Upper lobe of left lung (tissue), 6 donors: ENCODE measurements around the gene PAQR8. TPM values are rescaled to one million over a fixed set of nuclear protein-coding genes. Genes with fewer than 3 reads are reported as not detected.

Experiments used
- ATAC-seq, 2 donors: fragments of 200-7000 bp; cut with Tn5 transposase; one replicate each; pipeline ENCODE4 v1.9.1; 2022; ENCODE audit warnings: mild to moderate bottlenecking in 2 of 2, moderate library complexity in 2 of 2; ENCODE audit not compliant: low FRiP score in 2 of 2
- DNase-seq, 2 donors: peaks; one replicate each; pipeline ENCODE4 v3.0.0-alpha.2; 2019 to 2020
- H3K27ac ChIP-seq, 4 donors: fragments of 200-600 bp; sonication (generic); one replicate each; pipeline ENCODE4 v1.5.1; 2016 to 2019
- H3K27me3 ChIP-seq, 4 donors: fragments of 200-600 bp; sonication (generic); one replicate each; pipeline ENCODE4 v1.5.1; 2017 to 2019
- H3K36me3 ChIP-seq, 4 donors: fragments of 200-600 bp; sonication (generic); one replicate each; pipeline ENCODE4 v1.5.1; 2016 to 2019
- H3K4me1 ChIP-seq, 4 donors: fragments of 200-600 bp; sonication (generic); one replicate each; pipeline ENCODE4 v1.5.1; 2018 to 2019
- H3K4me3 ChIP-seq, 4 donors: fragments of 200-600 bp; sonication (generic); one replicate each; pipeline ENCODE4 v1.5.1; 2017 to 2019; ENCODE audit warnings: mild to moderate bottlenecking in 2 of 4, moderate library complexity in 1 of 4
- H3K9me3 ChIP-seq, 4 donors: fragments of 200-600 bp; sonication (generic); one replicate each; pipeline ENCODE4 v1.5.1; 2018 to 2019
- EP300 ChIP-seq, 4 donors: sonication (generic); formaldehyde crosslinking; IDR thresholded peaks; one replicate each; pipeline ENCODE4 v1.5.1; 2017; ENCODE audit warnings: antibody characterized with exemption in 4 of 4, control low read depth in 2 of 4
- POLR2A ChIP-seq, 4 donors: fragments of 450-650 bp; IDR thresholded peaks; one replicate each; pipeline ENCODE4 v1.5.1; 2016 to 2017; ENCODE audit warnings: antibody characterized with exemption in 4 of 4, mild to moderate bottlenecking in 2 of 4
- POLR2AphosphoS5 ChIP-seq, 2 donors: sonication (generic); formaldehyde crosslinking; IDR thresholded peaks; one replicate each; pipeline ENCODE4 v1.5.1; 2017; ENCODE audit warnings: antibody characterized with exemption in 2 of 2
- WGBS, 2 donors: methylation state at CpG; one replicate each; pipeline ENCODE4 v1.1.5; 2017 to 2018; 5-methylcytosine and 5-hydroxymethylcytosine counted together
- total RNA-seq, 6 donors: library from RNA; depleted of rRNA in 4 of 6; stranded (reverse); fragments of >200 nt in 4 of 6; gene quantifications; one replicate each; pipeline versions ENCODE4 v1.1.0 to v1.2.1, GENCODE V29; 2016 to 2021
- TF ChIP-seq, protein P1 (sequence below), 6 experiments: fragments of 450-650 bp in 4 of 6; fragments of 200-600 bp in 2 of 6; sonication (generic) in 2 of 6; IDR thresholded peaks; one replicate each; pipeline ENCODE4 v1.5.1; 2016 to 2019; ENCODE audit warnings: antibody characterized with exemption in 6 of 6
- donor health status: DM: no; HTN: no; CAD: no; lungs with moderate emphysema.
- donor health status: DM: no; HTN: yes; CAD: no; lungs with severe emphysema.

Gene PAQR8
- total RNA-seq, 6 donors from 2014 or later, result 3.4 to 21.6 (median 9.3) TPM

DNA sequence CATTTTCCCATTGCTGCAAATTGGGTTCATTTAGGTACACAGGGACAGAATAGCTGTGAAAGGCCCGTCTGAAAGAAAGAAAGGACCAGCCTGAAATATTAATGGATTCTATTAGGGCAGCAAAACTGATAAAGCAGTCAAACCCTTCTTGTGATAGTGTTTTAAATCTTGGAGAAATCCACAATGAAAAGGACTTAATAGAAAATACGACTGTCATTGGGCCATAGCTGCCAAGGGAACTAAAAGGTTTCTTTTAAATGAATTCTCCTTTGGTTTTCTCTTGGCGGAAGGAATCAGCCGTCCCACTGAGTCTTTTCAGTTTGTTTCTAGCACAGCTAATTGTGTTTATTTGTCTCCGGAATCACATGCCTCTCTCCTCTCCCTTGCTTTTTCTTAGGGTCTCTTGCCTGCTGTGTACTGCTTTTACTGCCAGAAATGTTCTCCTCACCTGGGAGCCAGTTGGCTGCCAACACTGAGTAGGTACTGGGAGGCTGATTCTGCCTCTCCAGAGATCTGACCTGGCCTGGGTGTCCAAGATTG is 11.3 kb downstream of the PAQR8 start:
- no peaks in the 10 kb centered on the region for H3K27me3 ChIP-seq
- DNase-seq (no peak), ATAC-seq (no peak)
- no peaks in the 10 kb centered on the region for H3K36me3 ChIP-seq
- peaks cover 0 to 17% (median 9%) of the 10 kb centered on the region in 4 donors for H3K4me1 ChIP-seq
- H3K9me3 ChIP-seq, result no peaks in the 10 kb centered on the region
- no peak for TF ChIP-seq EP300 (IDR thresholded peaks at IDR 0.05)
- TF ChIP-seq POLR2A (IDR thresholded peaks at IDR 0.05), result no peak
- TF ChIP-seq, protein P1, sequence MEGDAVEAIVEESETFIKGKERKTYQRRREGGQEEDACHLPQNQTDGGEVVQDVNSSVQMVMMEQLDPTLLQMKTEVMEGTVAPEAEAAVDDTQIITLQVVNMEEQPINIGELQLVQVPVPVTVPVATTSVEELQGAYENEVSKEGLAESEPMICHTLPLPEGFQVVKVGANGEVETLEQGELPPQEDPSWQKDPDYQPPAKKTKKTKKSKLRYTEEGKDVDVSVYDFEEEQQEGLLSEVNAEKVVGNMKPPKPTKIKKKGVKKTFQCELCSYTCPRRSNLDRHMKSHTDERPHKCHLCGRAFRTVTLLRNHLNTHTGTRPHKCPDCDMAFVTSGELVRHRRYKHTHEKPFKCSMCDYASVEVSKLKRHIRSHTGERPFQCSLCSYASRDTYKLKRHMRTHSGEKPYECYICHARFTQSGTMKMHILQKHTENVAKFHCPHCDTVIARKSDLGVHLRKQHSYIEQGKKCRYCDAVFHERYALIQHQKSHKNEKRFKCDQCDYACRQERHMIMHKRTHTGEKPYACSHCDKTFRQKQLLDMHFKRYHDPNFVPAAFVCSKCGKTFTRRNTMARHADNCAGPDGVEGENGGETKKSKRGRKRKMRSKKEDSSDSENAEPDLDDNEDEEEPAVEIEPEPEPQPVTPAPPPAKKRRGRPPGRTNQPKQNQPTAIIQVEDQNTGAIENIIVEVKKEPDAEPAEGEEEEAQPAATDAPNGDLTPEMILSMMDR (IDR thresholded peaks at IDR 0.05), result no peak
- no peak for TF ChIP-seq POLR2AphosphoS5 (IDR thresholded peaks at IDR 0.05)
- WGBS, 2 donors, result 97 to 99% methylated on average over 5 of the region's 5 CpGs
- H3K4me3 ChIP-seq, result no peak overlapping the region
- H3K27ac ChIP-seq, result no peak overlapping the region

DNA sequence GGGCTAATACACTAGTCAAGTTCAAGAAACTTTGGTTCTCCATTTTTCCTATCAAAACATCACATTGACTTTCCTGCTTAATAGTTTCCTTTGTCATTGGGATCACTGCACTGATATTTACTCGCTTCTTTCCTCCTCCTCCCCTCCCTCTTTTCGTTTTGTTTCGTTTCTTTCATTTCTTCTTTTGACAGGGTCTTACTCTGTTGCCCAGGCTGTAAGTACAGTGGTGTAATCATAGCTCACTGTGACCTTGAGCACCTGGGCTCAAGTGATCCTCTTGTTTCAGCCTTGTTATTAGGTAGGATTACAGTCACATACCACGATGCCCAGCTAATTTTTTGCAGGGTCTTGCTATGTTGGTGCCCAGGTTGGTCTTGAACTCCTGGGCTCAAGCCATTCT is 12.3 kb downstream of the PAQR8 start:
- 92 to 98% methylated on average over 4 of the region's 4 CpGs for WGBS, 2 donors
- H3K4me1 ChIP-seq, result peaks cover 0 to 17% (median 9%) of the 10 kb centered on the region in 4 donors
- no peak for ATAC-seq
- TF ChIP-seq, protein P1 (IDR thresholded peaks at IDR 0.05), result no peak
- TF ChIP-seq POLR2AphosphoS5 (IDR thresholded peaks at IDR 0.05), result no peak
- TF ChIP-seq POLR2A (IDR thresholded peaks at IDR 0.05), result no peak
- no peak for TF ChIP-seq EP300 (IDR thresholded peaks at IDR 0.05)
- H3K27ac ChIP-seq, result no peak overlapping the region
- no peaks in the 10 kb centered on the region for H3K27me3 ChIP-seq
- no peaks in the 10 kb centered on the region for H3K36me3 ChIP-seq
- no peak overlapping the region for H3K4me3 ChIP-seq
- no peaks in the 10 kb centered on the region for H3K9me3 ChIP-seq
- DNase-seq, result no peak

DNA sequence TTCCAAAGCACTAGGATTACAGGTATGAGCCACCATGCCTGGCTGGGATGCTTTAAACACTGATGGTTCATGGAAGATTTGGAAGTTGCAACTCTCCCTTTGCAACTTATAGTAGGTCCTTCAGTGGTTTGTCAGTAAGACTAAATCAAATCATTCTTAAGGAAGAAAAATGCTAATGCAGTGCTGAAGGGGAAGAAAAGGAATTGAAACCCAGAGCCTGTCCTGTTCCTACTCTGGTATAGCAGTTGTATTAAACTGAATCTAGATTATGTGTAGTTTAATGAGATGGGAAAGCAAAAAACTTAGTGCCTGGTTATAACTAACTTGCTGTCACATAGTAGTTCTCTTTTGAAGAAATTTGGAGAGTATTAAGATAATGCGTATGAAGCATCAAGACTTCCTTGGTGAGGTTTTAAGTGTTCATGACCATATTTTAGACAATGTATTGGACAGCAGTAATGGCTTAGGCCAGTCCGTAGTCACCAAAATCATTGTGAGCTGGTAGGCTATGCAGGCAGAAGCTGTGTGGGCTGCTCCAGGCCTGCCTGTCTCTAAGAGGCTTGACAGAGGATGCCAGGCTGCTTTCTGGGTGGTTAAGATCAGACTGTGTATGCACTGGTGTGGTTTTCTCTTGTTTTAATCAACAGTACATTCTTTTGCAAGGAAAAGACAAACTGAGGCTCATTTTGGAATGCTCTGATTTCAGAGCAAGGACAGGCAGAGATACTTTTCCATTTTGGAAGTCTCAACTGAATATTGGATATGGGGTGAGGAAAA is 14.0 kb downstream of the PAQR8 start:
- no peak overlapping the region for H3K4me3 ChIP-seq
- WGBS, 2 donors, result 75 to 89% methylated on average over 2 of the region's 2 CpGs
- peaks cover 0 to 17% (median 9%) of the 10 kb centered on the region in 4 donors for H3K4me1 ChIP-seq
- no peak for TF ChIP-seq POLR2A (IDR thresholded peaks at IDR 0.05)
- TF ChIP-seq, protein P1 (IDR thresholded peaks at IDR 0.05), result no peak
- no peak for TF ChIP-seq POLR2AphosphoS5 (IDR thresholded peaks at IDR 0.05)
- TF ChIP-seq EP300 (IDR thresholded peaks at IDR 0.05), result no peak
- no peaks in the 10 kb centered on the region for H3K36me3 ChIP-seq
- H3K27ac ChIP-seq, result no peak overlapping the region
- no peaks in the 10 kb centered on the region for H3K9me3 ChIP-seq
- H3K27me3 ChIP-seq, result no peaks in the 10 kb centered on the region
- no peak for ATAC-seq
- no peak for DNase-seq

DNA sequence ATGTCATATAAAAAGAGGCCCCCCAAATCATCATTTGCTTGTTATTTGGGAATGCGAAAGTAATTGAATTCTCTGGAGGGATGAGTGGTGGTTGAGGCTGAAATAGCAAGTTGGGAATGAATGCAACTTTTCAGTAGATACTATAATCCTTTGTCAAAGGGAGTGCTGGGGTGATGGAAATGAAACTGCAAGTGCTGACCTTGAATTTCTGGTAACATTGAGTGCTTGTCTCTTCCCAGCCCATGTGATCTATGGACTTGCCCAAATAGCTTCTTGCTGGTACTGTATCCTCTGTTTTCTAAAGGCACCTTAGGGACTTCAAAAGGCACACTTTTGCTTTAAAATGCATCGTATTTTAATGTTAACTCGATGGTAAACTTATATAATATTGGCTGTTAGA is 14.8 kb downstream of the PAQR8 start:
- WGBS, 2 donors, result 93 to 95% methylated on average over 3 of the region's 3 CpGs
- ATAC-seq, result no peak
- TF ChIP-seq EP300 (IDR thresholded peaks at IDR 0.05) (no peak), POLR2AphosphoS5 (IDR thresholded peaks at IDR 0.05) (no peak), POLR2A (IDR thresholded peaks at IDR 0.05) (no peak)
- TF ChIP-seq, protein P1 (IDR thresholded peaks at IDR 0.05), result no peak

More for the DNA sequence above, 14.8 kb downstream of the PAQR8 start:
- Histone ChIP-seq H3K4me1 (peaks cover 0 to 14% (median 6%) of the 10 kb centered on the region in 4 donors), H3K4me3 (no peak overlapping the region), H3K9me3 (no peaks in the 10 kb centered on the region), H3K36me3 (no peaks in the 10 kb centered on the region), H3K27ac (no peak overlapping the region), H3K27me3 (no peaks in the 10 kb centered on the region)
- DNase-seq, result no peak
